ENCODE data around the gene PCDHB4.
"Not testable (repeated sequence)": the region's sequence is repeated elsewhere in the genome, so short reads cannot be mapped to it uniquely, and the experiment has no call there.

The PCDHB4 gene

DNA sequence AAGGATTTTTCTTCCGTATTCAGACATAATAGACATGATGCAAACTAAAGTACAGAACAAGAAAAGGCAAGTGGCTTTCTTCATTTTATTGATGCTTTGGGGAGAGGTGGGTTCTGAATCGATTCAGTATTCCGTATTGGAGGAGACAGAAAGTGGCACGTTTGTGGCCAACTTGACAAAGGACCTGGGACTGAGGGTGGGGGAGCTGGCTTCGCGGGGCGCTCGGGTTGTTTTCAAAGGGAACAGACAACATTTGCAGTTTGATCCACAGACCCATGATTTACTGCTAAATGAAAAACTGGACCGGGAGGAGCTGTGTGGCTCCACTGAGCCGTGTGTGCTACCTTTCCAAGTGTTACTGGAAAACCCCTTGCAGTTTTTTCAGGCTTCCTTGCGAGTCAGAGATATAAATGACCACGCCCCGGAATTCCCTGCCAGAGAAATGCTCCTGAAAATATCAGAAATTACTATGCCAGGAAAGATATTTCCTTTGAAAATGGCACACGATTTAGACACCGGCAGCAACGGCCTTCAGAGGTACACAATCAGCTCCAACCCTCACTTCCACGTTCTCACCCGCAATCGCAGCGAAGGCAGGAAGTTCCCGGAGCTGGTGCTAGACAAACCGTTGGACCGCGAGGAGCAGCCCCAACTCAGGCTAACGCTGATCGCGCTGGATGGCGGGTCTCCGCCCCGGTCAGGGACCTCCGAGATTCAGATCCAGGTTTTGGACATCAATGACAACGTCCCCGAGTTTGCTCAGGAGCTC lies 28.8 kb downstream of the PCDHB4 start:
- DNase-seq (ENCODE audit: low spot score): no peak

DNA sequence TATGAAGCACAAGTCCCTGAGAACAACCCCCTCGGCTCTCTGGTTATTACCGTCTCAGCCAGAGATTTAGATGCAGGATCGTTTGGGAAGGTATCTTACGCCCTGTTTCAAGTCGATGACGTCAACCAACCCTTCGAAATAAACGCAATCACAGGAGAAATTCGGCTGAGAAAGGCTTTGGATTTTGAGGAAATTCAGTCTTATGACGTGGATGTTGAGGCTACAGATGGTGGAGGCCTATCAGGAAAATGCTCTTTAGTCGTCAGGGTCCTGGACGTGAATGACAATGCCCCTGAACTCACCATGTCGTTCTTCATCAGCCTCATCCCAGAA lies 29.3 kb downstream of the PCDHB4 start:
- no peak for DNase-seq (ENCODE audit: low spot score)

DNA sequence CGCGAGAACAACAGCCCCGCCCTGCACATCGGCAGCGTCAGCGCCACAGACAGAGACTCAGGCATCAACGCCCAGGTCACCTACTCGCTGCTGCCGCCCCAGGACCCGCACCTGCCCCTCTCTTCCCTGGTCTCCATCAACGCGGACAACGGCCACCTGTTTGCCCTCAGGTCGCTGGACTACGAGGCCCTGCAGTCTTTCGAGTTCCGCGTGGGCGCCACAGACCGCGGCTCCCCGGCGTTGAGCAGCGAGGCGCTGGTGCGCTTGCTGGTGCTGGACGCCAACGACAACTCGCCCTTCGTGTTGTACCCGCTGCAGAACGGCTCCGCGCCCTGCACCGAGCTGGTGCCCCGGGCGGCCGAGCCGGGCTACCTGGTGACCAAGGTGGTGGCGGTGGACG lies 30.0 kb downstream of the PCDHB4 start:
- DNase-seq (ENCODE audit: low spot score): not testable (repeated sequence)

GRCh38 chr5:141152096-141152495 lies 30.5 kb downstream of the PCDHB4 start:
- DNase-seq (ENCODE audit: low spot score): not testable (repeated sequence)

DNA sequence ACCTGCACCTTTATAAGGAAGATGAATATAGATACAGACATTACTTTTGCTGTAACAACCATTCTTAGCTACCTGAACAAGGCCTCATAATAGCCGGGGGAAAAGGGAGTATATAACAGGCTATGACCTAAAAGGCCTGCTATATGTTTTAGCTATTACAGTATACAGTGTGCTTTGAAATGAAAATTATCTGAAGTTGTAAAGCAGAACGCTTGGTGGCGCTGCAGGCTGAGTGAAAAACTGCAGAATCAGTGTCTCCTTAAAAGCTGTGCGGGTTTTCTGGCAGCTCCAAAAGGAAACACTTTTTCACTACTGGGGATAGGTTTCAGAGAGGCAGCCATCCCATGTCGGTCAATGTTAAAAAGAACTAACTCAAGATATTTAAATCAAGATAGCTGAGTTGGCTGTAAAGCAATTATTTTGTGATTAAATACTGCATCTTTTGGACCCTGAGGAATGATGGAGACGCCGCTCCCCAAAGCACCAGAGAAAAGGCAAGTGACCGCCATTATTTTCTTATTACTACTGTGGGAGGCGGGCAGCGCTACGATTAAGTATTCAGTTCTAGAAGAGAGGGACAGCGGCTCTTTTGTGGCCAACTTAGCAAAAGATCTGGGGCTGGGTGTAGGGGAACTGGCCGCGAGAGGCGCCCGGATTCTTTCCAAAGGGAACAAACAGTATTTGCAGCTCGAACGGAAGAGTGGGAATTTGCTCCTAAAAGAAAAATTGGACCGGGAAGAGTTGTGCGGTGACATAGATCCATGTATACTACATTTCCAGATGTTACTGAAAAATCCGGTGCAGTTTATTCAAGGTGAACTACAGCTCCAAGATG lies 34.1 kb downstream of the PCDHB4 start:
- no peak for DNase-seq (ENCODE audit: low spot score)

GRCh38 chr5:141157356-141157755 lies 35.7 kb downstream of the PCDHB4 start:
- not testable (repeated sequence) for DNase-seq (ENCODE audit: low spot score)

GRCh38 chr5:141157901-141158300 lies 36.3 kb downstream of the PCDHB4 start:
- not testable (repeated sequence) for DNase-seq (ENCODE audit: low spot score)

DNA sequence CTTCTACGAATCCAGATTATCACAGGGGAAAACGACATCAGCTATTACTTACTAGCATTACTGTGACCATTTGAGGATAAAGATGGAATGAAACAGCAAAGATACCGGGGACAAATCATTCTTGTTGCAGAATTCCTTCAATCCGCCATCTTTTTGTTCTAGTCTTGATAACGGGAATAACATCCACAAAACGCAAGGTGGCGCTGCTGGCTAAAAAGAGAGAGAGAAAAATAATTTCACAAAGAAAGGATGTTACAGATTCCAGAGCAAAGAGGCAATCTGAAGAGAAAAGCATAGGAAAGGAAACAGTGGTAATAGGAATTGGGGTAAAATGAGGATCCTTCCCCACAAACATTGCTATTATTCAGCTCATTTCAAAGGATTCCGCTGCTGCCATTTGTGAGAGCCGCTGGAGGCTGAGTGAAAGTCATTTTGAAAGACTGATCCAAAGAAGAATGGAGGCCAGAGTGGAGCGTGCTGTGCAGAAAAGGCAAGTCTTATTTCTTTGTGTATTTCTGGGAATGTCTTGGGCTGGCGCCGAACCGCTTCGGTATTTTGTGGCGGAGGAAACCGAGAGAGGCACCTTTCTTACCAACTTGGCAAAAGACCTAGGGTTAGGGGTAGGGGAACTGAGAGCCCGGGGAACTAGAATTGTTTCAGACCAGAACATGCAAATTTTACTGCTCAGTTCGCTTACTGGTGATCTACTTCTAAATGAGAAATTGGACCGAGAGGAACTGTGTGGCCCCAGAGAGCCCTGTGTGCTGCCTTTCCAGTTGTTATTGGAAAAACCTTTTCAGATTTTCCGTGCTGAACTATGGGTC lies 51.0 kb downstream of the PCDHB4 start, which contains the start of gene PCDHB7:
Gene PCDHB7 (plus strand): TSS at position 264 of the 824 bp plus-strand sequence. CDS start 192 bp downstream, at position 456.
- DNase-seq (ENCODE audit: low spot score): peak; percentile 32

DNA sequence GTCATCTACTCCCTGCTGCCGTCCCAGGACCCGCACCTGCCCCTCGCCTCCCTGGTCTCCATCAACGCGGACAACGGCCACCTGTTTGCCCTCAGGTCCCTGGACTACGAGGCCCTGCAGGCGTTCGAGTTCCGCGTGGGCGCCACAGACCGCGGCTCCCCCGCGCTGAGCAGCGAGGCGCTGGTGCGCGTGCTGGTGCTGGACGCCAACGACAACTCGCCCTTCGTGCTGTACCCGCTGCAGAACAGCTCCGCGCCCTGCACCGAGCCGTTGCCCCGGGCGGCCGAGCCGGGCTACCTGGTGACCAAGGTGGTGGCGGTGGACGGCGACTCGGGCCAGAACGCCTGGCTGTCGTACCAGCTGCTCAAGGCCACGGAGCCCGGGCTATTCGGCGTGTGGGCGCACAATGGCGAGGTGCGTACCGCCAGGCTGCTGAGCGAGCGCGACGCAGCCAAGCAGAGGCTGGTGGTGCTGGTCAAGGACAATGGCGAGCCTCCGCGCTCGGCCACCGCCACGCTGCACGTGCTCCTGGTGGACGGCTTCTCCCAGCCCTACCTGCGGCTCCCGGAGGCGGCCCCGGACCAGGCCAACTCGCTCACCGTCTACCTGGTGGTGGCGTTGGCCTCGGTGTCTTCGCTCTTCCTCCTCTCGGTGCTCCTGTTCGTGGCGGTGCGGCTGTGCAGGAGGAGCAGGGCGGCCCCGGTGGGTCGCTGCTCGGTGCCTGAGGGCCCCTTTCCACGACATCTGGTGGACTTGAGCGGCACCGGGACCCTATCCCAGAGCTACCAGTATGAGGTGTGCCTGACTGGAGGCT lies 52.9 kb downstream of the PCDHB4 start:
- not testable (repeated sequence) for DNase-seq (ENCODE audit: low spot score)

Measured in kidney tubule cell (primary cell).